Fibroblast of the aortic adventitia (primary cell): ENCODE data around the gene SLC27A2. TPM values are rescaled to one million over a fixed set of nuclear protein-coding genes. Genes with fewer than 3 reads are reported as not detected.
"Not testable (repeated sequence)": the region's sequence is repeated elsewhere in the genome, so short reads cannot be mapped to it uniquely, and the experiment has no call there.

Experiments
- DNase-seq: peaks from one replicate; pipeline ENCODE4 v3.0.0-alpha.2; 2010; ENCODE audit warnings: low read depth
- H3K4me3 ChIP-seq: 2 replicates; pipeline ENCODE4 v1.5.1; 2011; ENCODE audit warnings: low read depth, mild to moderate bottlenecking, control low read depth, low read length, moderate library complexity
- CTCF ChIP-seq: IDR thresholded peaks from 2 replicates; pipeline ENCODE4 v1.5.1; 2011; ENCODE audit warnings: mild to moderate bottlenecking, low read length, control low read depth, inconsistent platforms; ENCODE audit not compliant: insufficient read depth
- total RNA-seq: library from RNA; depleted of rRNA; stranded (reverse); fragments of >200 nt; gene quantifications from 2 replicates; pipeline ENCODE4 v1.2.3, GENCODE V29; 2012; ENCODE audit warnings: low replicate concordance

SLC27A2 gene
- total RNA-seq, 1 donor: not detected

- no peak for DNase-seq
- TF ChIP-seq CTCF: no peak
Measured at GRCh38 chr15:50168783-50169411, 13.1 kb upstream of the SLC27A2 start.

DNA sequence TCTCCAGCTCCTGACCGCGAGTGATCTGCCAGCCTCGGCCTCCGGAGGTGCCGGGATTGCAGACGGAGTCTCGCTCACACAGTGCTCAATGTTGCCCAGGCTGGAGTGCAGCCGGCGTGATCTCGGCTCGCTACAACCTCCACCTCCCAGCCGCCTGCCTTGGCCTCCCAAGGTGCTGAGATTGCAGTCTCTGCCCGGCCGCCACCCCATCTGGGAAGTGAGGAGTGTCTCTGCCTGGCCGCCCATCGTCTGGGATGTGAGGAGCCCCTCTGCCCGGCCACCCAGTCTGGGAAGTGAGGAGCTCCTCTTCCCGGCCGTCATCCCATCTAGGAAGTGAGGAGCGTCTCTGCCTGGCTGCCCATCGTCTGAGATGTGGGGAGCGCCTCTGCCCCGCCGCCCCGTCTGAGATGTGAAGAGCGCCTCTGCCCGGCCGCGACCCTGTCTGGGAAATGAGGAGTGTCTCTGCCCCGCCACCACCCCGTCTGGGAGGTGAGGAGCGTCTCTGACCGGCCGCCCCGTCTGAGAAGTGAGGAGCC lies 9.6 kb upstream of the SLC27A2 start:
- not testable (repeated sequence) for H3K4me3 ChIP-seq, DNase-seq

More at GRCh38 chr15:50168783-50169411, 13.1 kb upstream of the SLC27A2 start:
- no peak overlapping the region for H3K4me3 ChIP-seq

DNA sequence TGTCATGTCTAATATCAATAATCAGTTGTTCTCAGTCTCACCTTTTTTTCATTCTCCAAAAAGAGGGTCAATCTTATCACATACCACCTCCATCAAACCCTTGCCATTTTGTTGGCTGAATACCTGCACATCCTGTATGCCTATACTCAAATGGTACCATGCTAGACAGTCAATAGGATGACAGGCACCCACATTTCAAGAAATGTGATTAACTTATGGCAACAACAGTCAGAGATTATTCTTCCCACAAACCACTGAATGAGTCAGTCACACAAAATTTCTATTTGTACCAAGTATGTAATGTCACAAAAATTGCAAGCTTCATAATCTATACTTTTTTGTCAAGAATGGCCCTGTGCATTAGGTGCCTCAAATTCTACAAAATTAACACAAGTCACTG lies 5.1 kb upstream of the SLC27A2 start:
- no peak for DNase-seq
- no peak overlapping the region for H3K4me3 ChIP-seq
- TF ChIP-seq CTCF: no peak

- H3K4me3 ChIP-seq: no peak overlapping the region
- no peak for DNase-seq
- TF ChIP-seq CTCF: no peak
Measured at GRCh38 chr15:50180091-50180490, 1.9 kb upstream of the SLC27A2 start.

DNA sequence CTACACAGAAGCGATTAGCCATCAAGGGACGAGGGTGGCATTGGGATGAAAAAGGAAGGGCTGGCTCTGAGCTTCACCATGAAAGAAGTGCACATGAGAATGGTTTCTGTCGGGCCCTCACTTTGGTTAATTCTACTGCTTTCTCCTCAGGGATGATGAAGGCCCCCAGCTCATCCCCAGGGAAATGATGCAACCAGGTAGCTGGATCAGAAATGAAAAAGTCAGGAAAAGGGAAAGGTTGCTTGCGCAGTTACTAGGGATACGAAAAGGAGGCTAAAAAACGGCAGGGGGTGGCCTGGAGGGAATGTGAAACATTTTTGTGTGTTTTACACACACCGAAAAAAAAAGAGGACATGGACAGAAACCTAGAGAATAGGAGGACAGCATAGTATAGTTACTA lies 1.4 kb upstream of the SLC27A2 start:
- TF ChIP-seq CTCF: no peak
- no peak for DNase-seq
- no peak overlapping the region for H3K4me3 ChIP-seq

- DNase-seq: no peak
- TF ChIP-seq CTCF: no peak
- no peak overlapping the region for H3K4me3 ChIP-seq
Measured at GRCh38 chr15:50181201-50181968, 611 bp upstream of the SLC27A2 start.

GRCh38 chr15:50182219-50183013 lies 420 bp downstream of the SLC27A2 start:
- peak overlapping the region; percentile 60 for H3K4me3 ChIP-seq
- DNase-seq: peak; percentile 10
- no peak for TF ChIP-seq CTCF
